GM12864 (cell line): ENCODE measurements around the gene NR1I3.

Source experiments
- DNase-seq: peaks from one replicate; pipeline ENCODE4 v3.0.0-alpha.2; 2011; ENCODE audit warnings: low read depth
- H3K4me3 ChIP-seq: 2 replicates; pipeline ENCODE4 v1.5.1; 2011; ENCODE audit warnings: mild to moderate bottlenecking, low read depth, low read length, control low read depth
- TF ChIP-seq, protein P1 (sequence below): IDR thresholded peaks from 2 replicates; pipeline ENCODE4 v1.5.1; 2011; ENCODE audit warnings: low read depth, mild to moderate bottlenecking, moderate library complexity, low read length, control low read depth, inconsistent platforms; ENCODE audit errors: missing control alignments

NR1I3 gene

DNA sequence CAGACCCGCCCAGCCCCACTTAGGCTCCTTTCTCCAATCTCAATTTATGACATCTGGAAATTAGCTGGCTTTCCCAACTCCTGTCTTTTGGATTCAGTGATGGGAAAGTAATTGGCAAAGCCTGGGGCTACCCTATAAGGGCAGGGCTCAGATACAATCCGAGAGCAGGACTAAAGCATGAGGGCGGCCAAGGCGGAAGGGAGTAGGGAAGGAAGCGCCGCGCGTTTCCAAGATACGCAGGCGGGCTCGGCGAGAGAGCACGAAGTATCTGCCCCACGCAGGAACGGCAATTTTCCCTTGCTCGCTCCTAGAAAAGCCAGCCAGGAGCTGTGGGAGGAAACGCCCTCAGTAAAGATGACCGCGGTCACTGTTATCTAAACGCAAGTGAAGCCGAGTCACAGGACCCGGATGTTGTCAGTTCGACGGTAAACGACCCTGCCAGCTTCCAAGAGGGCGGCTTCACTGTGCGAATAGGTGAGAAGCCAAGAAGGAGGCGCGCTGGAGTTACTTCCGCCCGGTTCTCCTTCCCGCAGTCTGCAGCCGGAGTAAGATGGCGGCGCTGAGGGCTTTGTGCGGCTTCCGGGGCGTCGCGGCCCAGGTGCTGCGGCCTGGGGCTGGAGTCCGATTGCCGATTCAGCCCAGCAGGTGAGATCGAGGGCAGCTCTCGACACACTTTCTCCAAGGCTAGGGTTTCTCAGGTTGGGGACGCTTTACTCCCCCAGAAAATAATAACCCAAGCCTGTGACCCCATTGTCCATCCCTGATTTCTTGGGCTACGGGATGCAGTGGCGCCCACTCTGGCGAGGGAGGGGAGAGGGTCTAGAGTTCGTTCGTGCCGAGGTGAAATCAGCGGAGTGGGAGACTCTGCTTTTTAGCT is 35.9 kb downstream of the NR1I3 start, which contains the start of gene NDUFS2:
TSS of gene NDUFS2 (plus strand) at position 532 of the 877 bp plus-strand sequence. CDS start at position 551, 19 bp downstream.
- peak within 1 kb of the TSS; percentile 78 for H3K4me3 ChIP-seq
- TF ChIP-seq, protein P1, sequence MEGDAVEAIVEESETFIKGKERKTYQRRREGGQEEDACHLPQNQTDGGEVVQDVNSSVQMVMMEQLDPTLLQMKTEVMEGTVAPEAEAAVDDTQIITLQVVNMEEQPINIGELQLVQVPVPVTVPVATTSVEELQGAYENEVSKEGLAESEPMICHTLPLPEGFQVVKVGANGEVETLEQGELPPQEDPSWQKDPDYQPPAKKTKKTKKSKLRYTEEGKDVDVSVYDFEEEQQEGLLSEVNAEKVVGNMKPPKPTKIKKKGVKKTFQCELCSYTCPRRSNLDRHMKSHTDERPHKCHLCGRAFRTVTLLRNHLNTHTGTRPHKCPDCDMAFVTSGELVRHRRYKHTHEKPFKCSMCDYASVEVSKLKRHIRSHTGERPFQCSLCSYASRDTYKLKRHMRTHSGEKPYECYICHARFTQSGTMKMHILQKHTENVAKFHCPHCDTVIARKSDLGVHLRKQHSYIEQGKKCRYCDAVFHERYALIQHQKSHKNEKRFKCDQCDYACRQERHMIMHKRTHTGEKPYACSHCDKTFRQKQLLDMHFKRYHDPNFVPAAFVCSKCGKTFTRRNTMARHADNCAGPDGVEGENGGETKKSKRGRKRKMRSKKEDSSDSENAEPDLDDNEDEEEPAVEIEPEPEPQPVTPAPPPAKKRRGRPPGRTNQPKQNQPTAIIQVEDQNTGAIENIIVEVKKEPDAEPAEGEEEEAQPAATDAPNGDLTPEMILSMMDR: peak; percentile 30
- DNase-seq: peak; percentile 98

- DNase-seq: no peak
- TF ChIP-seq, protein P1: no peak
- H3K4me3 ChIP-seq: peak overlapping the region; percentile 78
Observed at GRCh38 chr1:161200992-161201835, 36.8 kb downstream of the NR1I3 start.

GRCh38 chr1:161200421-161200991 is 37.5 kb downstream of the NR1I3 start:
- TF ChIP-seq, protein P1: no peak
- DNase-seq: no peak
- no peak overlapping the region for H3K4me3 ChIP-seq

DNA sequence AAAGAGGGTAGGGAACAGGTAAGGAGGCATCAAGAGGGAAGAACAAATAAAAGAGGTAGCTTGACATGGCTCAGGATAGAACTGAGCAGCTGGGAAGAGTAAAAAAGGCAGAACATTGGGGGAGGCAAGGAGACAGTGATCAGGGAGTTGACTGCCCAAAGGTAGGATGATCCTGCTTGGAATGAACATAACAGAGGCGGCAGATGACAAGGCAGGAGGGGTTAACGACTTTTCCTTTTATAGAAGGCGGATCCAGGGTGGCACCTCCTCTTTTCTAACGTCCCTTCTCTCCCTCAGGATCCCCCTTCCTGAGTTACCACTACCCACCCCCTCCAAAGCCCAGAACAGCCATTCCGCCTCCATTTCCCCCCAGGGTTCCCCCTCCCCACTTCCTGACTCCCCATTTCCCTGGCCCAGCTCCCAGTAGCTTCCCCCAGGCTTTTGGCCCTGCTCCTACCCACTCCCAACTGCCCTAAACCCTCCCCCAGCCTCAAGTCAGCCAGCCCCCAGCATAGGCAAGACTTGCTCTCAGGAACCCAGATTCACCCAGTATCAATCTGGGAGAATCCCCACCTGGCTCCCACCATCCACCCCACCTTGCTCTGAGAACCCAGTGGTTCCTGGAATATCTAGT is 38.4 kb downstream of the NR1I3 start:
- TF ChIP-seq, protein P1: no peak
- no peak overlapping the region for H3K4me3 ChIP-seq
- DNase-seq: no peak

- no peak for DNase-seq
- TF ChIP-seq, protein P1: no peak
- no peak within 1 kb of the TSS for H3K4me3 ChIP-seq
Observed at GRCh38 chr1:161198897-161199431, 39.0 kb downstream of the NR1I3 start, which contains the start of gene ADAMTS4. Gene ADAMTS4, minus strand, starts transcription at chr1:161199054. Its CDS starts 427 bp downstream, at chr1:161198627.
